ENCODE data around the gene CEBPE. TPM values are rescaled to one million over a fixed set of nuclear protein-coding genes. Genes with fewer than 3 reads are reported as not detected.

Gene CEBPE
- total and polyA plus RNA-seq, 4 donors, result 0.08 to 4.4 (median 0.16) TPM; not detected in 1

GRCh38 chr14:23093104-23093503, 26.0 kb downstream of the CEBPE start:
- 88% methylated on average over 2 of the region's 2 CpGs for WGBS
- Histone ChIP-seq H3K4me3 (ENCODE audit: low read depth in 1 of 3, low read length in 3 of 3) (no peak overlapping the region), H3K4me1 (ENCODE audit: control insufficient read depth in 4 of 4, insufficient read depth in 4 of 4, low read length in 3 of 4) (peaks cover 0 to 17% (median 8%) of the 10 kb centered on the region in 4 donors), H3K27me3 (ENCODE audit: control insufficient read depth in 4 of 4, insufficient read depth in 4 of 4, low read length in 3 of 4) (no peaks in the 10 kb centered on the region), H3K9me3 (ENCODE audit: control insufficient read depth in 4 of 4, low read length in 3 of 4) (no peaks in the 10 kb centered on the region), H3K27ac (ENCODE audit: low read depth in 1 of 2, low read length in 2 of 2) (no peak overlapping the region), H3K36me3 (ENCODE audit: control insufficient read depth in 4 of 4, insufficient read depth in 3 of 4, low read depth in 1 of 4, low read length in 3 of 4) (peaks cover 10 to 35% (median 21%) of the 10 kb centered on the region in 4 donors), H3K9ac (ENCODE audit: low read depth in 1 of 2, low read length in 2 of 2) (no peak overlapping the region)
- DNase-seq (ENCODE audit: low spot score), result no peak
- TF ChIP-seq RXRA (IDR thresholded peaks at IDR 0.05), result no peak
- no peak for TF ChIP-seq HNF4G (IDR thresholded peaks at IDR 0.05)
- no peak for TF ChIP-seq RAD21 (IDR thresholded peaks at IDR 0.05)
- no peak for TF ChIP-seq YY1 (IDR thresholded peaks at IDR 0.05)
- no peak for TF ChIP-seq CTCF (IDR thresholded peaks at IDR 0.05; ENCODE audit: low read depth, low read length, missing input control)
- TF ChIP-seq GABPA (IDR thresholded peaks at IDR 0.05 in 1 of 2, conservative IDR thresholded peaks at IDR 0.05 in 1 of 2), result no peak
- TF ChIP-seq EGR1 (IDR thresholded peaks at IDR 0.05; ENCODE audit: low read depth in 2 of 2), result no peak
- TF ChIP-seq, protein P1, sequence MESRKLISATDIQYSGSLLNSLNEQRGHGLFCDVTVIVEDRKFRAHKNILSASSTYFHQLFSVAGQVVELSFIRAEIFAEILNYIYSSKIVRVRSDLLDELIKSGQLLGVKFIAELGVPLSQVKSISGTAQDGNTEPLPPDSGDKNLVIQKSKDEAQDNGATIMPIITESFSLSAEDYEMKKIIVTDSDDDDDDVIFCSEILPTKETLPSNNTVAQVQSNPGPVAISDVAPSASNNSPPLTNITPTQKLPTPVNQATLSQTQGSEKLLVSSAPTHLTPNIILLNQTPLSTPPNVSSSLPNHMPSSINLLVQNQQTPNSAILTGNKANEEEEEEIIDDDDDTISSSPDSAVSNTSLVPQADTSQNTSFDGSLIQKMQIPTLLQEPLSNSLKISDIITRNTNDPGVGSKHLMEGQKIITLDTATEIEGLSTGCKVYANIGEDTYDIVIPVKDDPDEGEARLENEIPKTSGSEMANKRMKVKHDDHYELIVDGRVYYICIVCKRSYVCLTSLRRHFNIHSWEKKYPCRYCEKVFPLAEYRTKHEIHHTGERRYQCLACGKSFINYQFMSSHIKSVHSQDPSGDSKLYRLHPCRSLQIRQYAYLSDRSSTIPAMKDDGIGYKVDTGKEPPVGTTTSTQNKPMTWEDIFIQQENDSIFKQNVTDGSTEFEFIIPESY (IDR thresholded peaks at IDR 0.05), result no peak
- no peak for TF ChIP-seq SP1 (IDR thresholded peaks at IDR 0.05)
- TF ChIP-seq NR2F2 (IDR thresholded peaks at IDR 0.05), result no peak

DNA sequence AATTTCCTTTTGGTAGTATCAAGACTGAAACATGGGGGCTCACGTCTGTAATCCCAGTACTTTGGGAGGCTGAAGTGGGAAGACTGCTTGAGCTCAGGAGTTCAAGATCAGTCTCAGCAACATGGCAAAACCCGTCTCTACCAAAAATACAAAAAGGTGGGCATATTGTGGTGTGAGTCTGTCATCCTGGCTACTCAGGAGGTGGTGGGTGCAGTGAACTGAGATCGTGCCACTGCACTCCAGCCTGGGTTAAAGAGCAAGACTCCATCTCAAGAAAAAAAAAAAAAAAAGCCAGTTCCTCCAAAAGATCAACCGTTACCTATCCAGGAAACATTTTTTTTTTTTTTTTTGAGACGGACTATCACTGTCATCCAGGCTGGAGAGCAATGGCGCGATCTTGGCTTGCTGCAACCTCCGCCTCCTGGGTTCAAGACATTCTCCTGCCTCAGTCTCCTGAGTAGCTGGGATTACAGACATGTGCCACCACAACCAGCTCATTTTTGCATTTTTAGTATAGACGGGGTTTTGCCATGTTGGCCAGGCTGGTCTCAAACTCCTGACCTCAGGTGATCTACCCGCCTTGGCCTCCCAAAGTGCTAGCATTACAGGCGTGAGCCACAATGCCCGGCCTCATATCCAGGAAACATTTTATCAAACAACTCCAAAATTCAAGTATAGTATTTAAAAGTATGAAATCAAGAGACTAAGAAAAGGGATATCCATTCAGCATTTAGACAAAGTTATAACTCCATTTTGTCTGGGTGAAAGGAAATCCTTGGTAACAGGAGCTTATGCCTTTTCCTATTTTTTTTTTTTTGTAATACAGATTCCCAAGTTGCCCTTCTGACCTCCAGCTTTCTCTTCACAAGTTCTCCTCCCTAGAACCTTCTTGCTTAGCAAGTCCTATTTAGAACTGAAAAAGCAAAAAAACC, 27.5 kb downstream of the CEBPE start:
- H3K27ac ChIP-seq (ENCODE audit: low read depth in 1 of 2, low read length in 2 of 2), result no peak overlapping the region
- peaks cover 13 to 42% (median 29%) of the 10 kb centered on the region in 4 donors for H3K36me3 ChIP-seq (ENCODE audit: control insufficient read depth in 4 of 4, insufficient read depth in 3 of 4, low read depth in 1 of 4, low read length in 3 of 4)
- TF ChIP-seq TAF1 (conservative IDR thresholded peaks at IDR 0.05) (no peak), RXRA (IDR thresholded peaks at IDR 0.05) (no peak), EGR1 (IDR thresholded peaks at IDR 0.05; ENCODE audit: low read depth in 2 of 2) (no peak), FOXA2 (IDR thresholded peaks at IDR 0.05) (no peak), YY1 (IDR thresholded peaks at IDR 0.05) (no peak), FOXA1 (IDR thresholded peaks at IDR 0.05) (no peak), HNF4G (IDR thresholded peaks at IDR 0.05) (no peak), NR2F2 (IDR thresholded peaks at IDR 0.05) (no peak)
- TF ChIP-seq, protein P1 (IDR thresholded peaks at IDR 0.05), result no peak
- H3K4me1 ChIP-seq (ENCODE audit: control insufficient read depth in 4 of 4, insufficient read depth in 4 of 4, low read length in 3 of 4), result peaks cover 0 to 14% (median 8%) of the 10 kb centered on the region in 4 donors
- no peaks in the 10 kb centered on the region for H3K27me3 ChIP-seq (ENCODE audit: control insufficient read depth in 4 of 4, insufficient read depth in 4 of 4, low read length in 3 of 4)
- no peak for DNase-seq (ENCODE audit: low spot score)
- H3K9me3 ChIP-seq (ENCODE audit: control insufficient read depth in 4 of 4, low read length in 3 of 4), result no peaks in the 10 kb centered on the region
- 89% methylated on average over 12 of the region's 12 CpGs for WGBS
- no peak overlapping the region for H3K9ac ChIP-seq (ENCODE audit: low read depth in 1 of 2, low read length in 2 of 2)
- no peak overlapping the region for H3K4me3 ChIP-seq (ENCODE audit: low read depth in 1 of 3, low read length in 3 of 3)
